ENCODE results near the gene ARFGAP2.

DNA sequence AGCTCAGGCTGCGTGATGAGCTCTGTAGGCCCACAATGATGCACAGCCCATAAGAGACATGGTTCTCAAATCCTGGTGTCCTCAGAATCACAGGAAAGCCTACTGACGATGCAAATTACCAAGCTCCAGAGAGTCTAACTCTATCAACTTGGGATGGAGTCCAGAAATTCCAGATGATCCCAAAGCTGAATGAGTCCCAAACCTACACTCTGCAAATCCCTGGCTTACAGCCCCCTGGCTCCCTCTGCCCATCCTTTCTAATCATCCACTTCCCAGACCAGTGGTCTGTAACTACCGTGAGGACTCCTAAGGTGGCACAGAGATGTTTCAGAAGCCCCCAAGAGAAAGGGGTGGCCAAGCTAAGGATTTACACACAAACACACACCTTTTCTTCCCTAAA, 13.5 kb downstream of the ARFGAP2 start:
- TF ChIP-seq, protein P1, sequence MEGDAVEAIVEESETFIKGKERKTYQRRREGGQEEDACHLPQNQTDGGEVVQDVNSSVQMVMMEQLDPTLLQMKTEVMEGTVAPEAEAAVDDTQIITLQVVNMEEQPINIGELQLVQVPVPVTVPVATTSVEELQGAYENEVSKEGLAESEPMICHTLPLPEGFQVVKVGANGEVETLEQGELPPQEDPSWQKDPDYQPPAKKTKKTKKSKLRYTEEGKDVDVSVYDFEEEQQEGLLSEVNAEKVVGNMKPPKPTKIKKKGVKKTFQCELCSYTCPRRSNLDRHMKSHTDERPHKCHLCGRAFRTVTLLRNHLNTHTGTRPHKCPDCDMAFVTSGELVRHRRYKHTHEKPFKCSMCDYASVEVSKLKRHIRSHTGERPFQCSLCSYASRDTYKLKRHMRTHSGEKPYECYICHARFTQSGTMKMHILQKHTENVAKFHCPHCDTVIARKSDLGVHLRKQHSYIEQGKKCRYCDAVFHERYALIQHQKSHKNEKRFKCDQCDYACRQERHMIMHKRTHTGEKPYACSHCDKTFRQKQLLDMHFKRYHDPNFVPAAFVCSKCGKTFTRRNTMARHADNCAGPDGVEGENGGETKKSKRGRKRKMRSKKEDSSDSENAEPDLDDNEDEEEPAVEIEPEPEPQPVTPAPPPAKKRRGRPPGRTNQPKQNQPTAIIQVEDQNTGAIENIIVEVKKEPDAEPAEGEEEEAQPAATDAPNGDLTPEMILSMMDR (conservative IDR thresholded peaks at IDR 0.05), result no peak
- no peak for TF ChIP-seq ZFX (IDR thresholded peaks at IDR 0.05)

Data from C4-2B (cell line).